Lower leg skin (tissue), 3 donors: Measurements from ENCODE around the gene TADA2A.

Experiments used
- POLR2A ChIP-seq, 2 donors: fragments of 450-650 bp; IDR thresholded peaks; one replicate each; pipeline ENCODE4 v1.6.1; 2016 to 2017; ENCODE audit warnings: antibody characterized with exemption in 2 of 2, mild to moderate bottlenecking in 1 of 2, moderate library complexity in 1 of 2
- TF ChIP-seq, protein P1 (sequence below), 3 donors: fragments of 450-650 bp; IDR thresholded peaks; one replicate each; pipeline ENCODE4 v1.5.1; 2016; ENCODE audit warnings: antibody characterized with exemption in 3 of 3, mild to moderate bottlenecking in 3 of 3, moderate library complexity in 2 of 3

DNA sequence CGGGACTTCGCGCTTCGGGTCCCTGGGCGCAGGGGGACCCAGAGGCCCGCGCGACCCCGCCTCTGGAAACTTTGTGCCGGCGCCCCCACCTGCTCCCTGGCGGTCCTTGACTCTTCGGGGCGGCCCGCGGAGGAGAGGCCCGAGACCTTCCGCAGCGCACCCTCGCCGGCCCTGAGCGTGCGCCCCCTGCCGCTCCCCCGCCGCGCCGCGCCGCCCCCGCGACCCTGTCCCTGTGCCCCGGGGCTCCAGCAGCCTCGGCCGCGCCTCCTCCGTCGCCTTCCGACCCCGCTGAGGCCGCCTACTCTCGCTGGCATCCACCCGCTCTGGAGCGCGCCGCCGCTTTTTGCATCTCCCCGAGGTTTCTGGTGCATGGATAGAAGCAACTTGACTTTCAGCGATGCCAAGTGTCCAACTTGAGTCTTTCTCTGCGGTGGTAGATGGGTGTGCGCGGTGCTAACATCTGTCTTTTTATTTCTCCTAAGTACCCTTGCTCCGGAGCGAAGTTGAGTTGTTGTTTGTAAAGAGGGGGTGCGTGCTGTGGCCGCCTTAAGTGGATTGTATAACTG, 83.4 kb downstream of the TADA2A start:
- TF ChIP-seq, protein P1, sequence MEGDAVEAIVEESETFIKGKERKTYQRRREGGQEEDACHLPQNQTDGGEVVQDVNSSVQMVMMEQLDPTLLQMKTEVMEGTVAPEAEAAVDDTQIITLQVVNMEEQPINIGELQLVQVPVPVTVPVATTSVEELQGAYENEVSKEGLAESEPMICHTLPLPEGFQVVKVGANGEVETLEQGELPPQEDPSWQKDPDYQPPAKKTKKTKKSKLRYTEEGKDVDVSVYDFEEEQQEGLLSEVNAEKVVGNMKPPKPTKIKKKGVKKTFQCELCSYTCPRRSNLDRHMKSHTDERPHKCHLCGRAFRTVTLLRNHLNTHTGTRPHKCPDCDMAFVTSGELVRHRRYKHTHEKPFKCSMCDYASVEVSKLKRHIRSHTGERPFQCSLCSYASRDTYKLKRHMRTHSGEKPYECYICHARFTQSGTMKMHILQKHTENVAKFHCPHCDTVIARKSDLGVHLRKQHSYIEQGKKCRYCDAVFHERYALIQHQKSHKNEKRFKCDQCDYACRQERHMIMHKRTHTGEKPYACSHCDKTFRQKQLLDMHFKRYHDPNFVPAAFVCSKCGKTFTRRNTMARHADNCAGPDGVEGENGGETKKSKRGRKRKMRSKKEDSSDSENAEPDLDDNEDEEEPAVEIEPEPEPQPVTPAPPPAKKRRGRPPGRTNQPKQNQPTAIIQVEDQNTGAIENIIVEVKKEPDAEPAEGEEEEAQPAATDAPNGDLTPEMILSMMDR (IDR thresholded peaks at IDR 0.05), result no peak
- no peak for TF ChIP-seq POLR2A (IDR thresholded peaks at IDR 0.05)
